Endothelial cell of umbilical vein (primary cell): ENCODE data around the gene PCNX1. TPM values are rescaled to one million over a fixed set of nuclear protein-coding genes. Genes with fewer than 3 reads are reported as not detected.

ENCODE experiments used
- BruUV-seq: library from RNA; stranded (reverse); fragments of 400-500 nt; replicated peaks from 2 replicates; lab custom pipeline; 2021; lab: Mats Ljungman, UMichigan
- CTCF ChIA-PET: fragments of 300-600, 350-600 bp; sonication (Branson Sonifier 250); formaldehyde crosslinking; loops from one replicate; lab custom pipeline; 2021; ENCODE audit warnings: antibody characterized with exemption, inconsistent platforms; lab: Charles Lee
- POLR2A ChIA-PET: fragments of 300-600, 350-600 bp; sonication (Branson Sonifier 250); formaldehyde crosslinking; loops from one replicate; lab custom pipeline; 2021; ENCODE audit warnings: antibody characterized with exemption, inconsistent platforms; lab: Charles Lee
- DNase-seq: peaks from one replicate; pipeline ENCODE4 v3.0.0-alpha.2; 2011; ENCODE audit warnings: low read depth, low spot score
- FAIRE-seq: peaks from 2 replicates; lab custom pipeline; 2011; peaks lifted over from hg19 to GRCh38; lab: Jason Lieb, UNC
- H2AFZ ChIP-seq: 2 replicates; pipeline ENCODE4 v1.6.0; 2012; ENCODE audit warnings: low read depth, low read length, control low read depth, inconsistent platforms
- H3K27ac ChIP-seq: 2 replicates; pipeline ENCODE4 v1.5.1; 2011; ENCODE audit warnings: low read depth, mild to moderate bottlenecking, control low read depth, low read length, moderate library complexity; ENCODE audit not compliant: insufficient read depth
- H3K27me3 ChIP-seq, 2 experiments: 2 replicates each; pipeline versions ENCODE4 v1.6.0 to v1.6.1; 2011; ENCODE audit warnings: low read length in 2 of 2, mixed read lengths in 1 of 2; ENCODE audit not compliant: control insufficient read depth in 2 of 2, insufficient read depth in 2 of 2
- H3K36me3 ChIP-seq, 2 experiments: 2 replicates in 1 of 2; 3 replicates in 1 of 2; pipeline ENCODE4 v1.5.1; 2011; ENCODE audit warnings: low read length in 2 of 2, mild to moderate bottlenecking in 1 of 2, moderate library complexity in 1 of 2; ENCODE audit not compliant: control insufficient read depth in 2 of 2, insufficient read depth in 2 of 2; ENCODE audit errors: extremely low read depth in 1 of 2
- H3K4me1 ChIP-seq: 3 replicates; pipeline ENCODE4 v1.5.1; 2011; ENCODE audit warnings: mild to moderate bottlenecking, low read length; ENCODE audit not compliant: control insufficient read depth, insufficient read depth; ENCODE audit errors: extremely low read depth
- H3K4me2 ChIP-seq: 2 replicates; pipeline ENCODE4 v1.6.1; 2011; ENCODE audit warnings: low read length, control low read depth, mixed read lengths; ENCODE audit not compliant: insufficient read depth
- H3K4me3 ChIP-seq, 3 experiments: fragments of 200-600 bp in 1 of 3; sonication (generic), shearing (Covaris generic) in 1 of 3; replicated peaks in 1 of 3; 2 replicates each; pipeline ENCODE4 v1.5.1; 2011 to 2016; ENCODE audit warnings: control low read depth in 3 of 3, low read length in 3 of 3, mild to moderate bottlenecking in 2 of 3, inconsistent platforms in 1 of 3, low read depth in 1 of 3, moderate library complexity in 1 of 3; ENCODE audit not compliant: insufficient read depth in 1 of 3
- H3K79me2 ChIP-seq: 2 replicates; pipeline ENCODE4 v1.6.0; 2012; ENCODE audit warnings: low read length, inconsistent platforms; ENCODE audit not compliant: control insufficient read depth, insufficient read depth
- H3K9ac ChIP-seq: replicated peaks from 2 replicates; pipeline ENCODE3; 2011; ENCODE audit warnings: low read length, control low read depth; ENCODE audit not compliant: insufficient read depth; ENCODE audit errors: extremely low read depth
- H3K9me1 ChIP-seq: replicated peaks from 3 replicates; pipeline ENCODE4 v1.6.0; 2011; ENCODE audit warnings: mild to moderate bottlenecking, low read length; ENCODE audit not compliant: control insufficient read depth, insufficient read depth; ENCODE audit errors: extremely low read depth
- H3K9me3 ChIP-seq: replicated peaks from 2 replicates; pipeline ENCODE4 v1.5.1; 2012; ENCODE audit warnings: low read length, inconsistent platforms; ENCODE audit not compliant: control insufficient read depth, insufficient read depth
- H4K20me1 ChIP-seq: replicated peaks from 2 replicates; pipeline ENCODE3; 2011; ENCODE audit warnings: mild to moderate bottlenecking, low read length; ENCODE audit not compliant: control insufficient read depth, insufficient read depth; ENCODE audit errors: extremely low read depth
- EZH2 ChIP-seq: IDR thresholded peaks from 2 replicates; pipeline ENCODE4 v1.6.1; 2012; ENCODE audit warnings: borderline replicate concordance, low read depth, mild to moderate bottlenecking, moderate library complexity, low read length, inconsistent platforms; ENCODE audit not compliant: severe bottlenecking
- FOS ChIP-seq: IDR thresholded peaks from 2 replicates; pipeline ENCODE4 v1.6.1; 2011; ENCODE audit warnings: mild to moderate bottlenecking, low read length, moderate library complexity, borderline replicate concordance; ENCODE audit not compliant: insufficient read depth
- GATA2 ChIP-seq: IDR thresholded peaks from 2 replicates; pipeline ENCODE4 v1.7.0; 2011; ENCODE audit warnings: low read depth, mild to moderate bottlenecking, moderate library complexity, mixed read lengths, low read length; ENCODE audit not compliant: insufficient read length, insufficient read depth
- JUN ChIP-seq: IDR thresholded peaks from 2 replicates; pipeline ENCODE4 v1.6.1; 2011; ENCODE audit warnings: borderline replicate concordance, low read depth; ENCODE audit not compliant: insufficient read length, insufficient read depth
- MYC ChIP-seq: IDR thresholded peaks from one replicate; pipeline ENCODE4 v1.6.1; 2011; ENCODE audit warnings: mild to moderate bottlenecking, low read depth, low read length
- POLR2A ChIP-seq: IDR thresholded peaks from 2 replicates; pipeline ENCODE4 v1.6.1; 2012; ENCODE audit warnings: low read depth, mild to moderate bottlenecking, control low read depth, low read length
- POLR2AphosphoS5 ChIP-seq: IDR thresholded peaks from 2 replicates; pipeline ENCODE4 v1.6.1; 2012; ENCODE audit warnings: low read depth, mild to moderate bottlenecking, control low read depth, low read length, moderate library complexity; ENCODE audit not compliant: insufficient read depth
- dilution Hi-C: fragments of 300-500 bp; cut with MboI; formaldehyde crosslinking; loops from one replicate; pipeline ENCODE4 v1.15.0; 2019; ENCODE audit warnings: low sequenced_read_pairs; ENCODE audit not compliant: extremely low pct_ligation_motif_present
- intact Hi-C: fragments of 100-400 bp; cut with micrococcal nuclease; formaldehyde crosslinking; loops from one replicate; pipeline ENCODE4 v1.10.0; 2022
- polyA plus RNA-seq, 4 experiments: library from polyadenylated mRNA; depleted of rRNA in 3 of 4; stranded (reverse) in 3 of 4; unstranded in 1 of 4; fragments of >200 nt; gene quantifications; 2 replicates each; pipeline versions ENCODE4 v1.2.1 to v1.2.3, GENCODE V29; 2011 to 2012; ENCODE audit warnings: missing spikeins in 1 of 4
- total RNA-seq: library from RNA; stranded (reverse); gene quantifications from 2 replicates; pipeline ENCODE4 v1.2.3, GENCODE V29; 2021
- TF ChIP-seq, protein P1 (sequence below), 2 donors: IDR thresholded peaks; 1 replicate in 1 of 2; 2 replicates in 1 of 2; pipeline ENCODE4 v1.5.1; 2011; ENCODE audit warnings: low read length in 2 of 2, mild to moderate bottlenecking in 2 of 2, moderate library complexity in 2 of 2, control low read depth in 1 of 2, inconsistent platforms in 1 of 2, low read depth in 1 of 2; ENCODE audit not compliant: insufficient read depth in 1 of 2; ENCODE audit errors: extremely low read depth in 1 of 2
- TF ChIP-seq, protein P2 (sequence below): IDR thresholded peaks from 2 replicates; pipeline ENCODE4 v1.6.1; 2011; ENCODE audit not compliant: insufficient read depth, insufficient read length

The PCNX1 gene
- total and polyA plus RNA-seq, 2 donors (not counting 3 experiments of a cell fraction or from before 2014, with no cell fraction given), result 21.4 to 40.5 TPM

DNA sequence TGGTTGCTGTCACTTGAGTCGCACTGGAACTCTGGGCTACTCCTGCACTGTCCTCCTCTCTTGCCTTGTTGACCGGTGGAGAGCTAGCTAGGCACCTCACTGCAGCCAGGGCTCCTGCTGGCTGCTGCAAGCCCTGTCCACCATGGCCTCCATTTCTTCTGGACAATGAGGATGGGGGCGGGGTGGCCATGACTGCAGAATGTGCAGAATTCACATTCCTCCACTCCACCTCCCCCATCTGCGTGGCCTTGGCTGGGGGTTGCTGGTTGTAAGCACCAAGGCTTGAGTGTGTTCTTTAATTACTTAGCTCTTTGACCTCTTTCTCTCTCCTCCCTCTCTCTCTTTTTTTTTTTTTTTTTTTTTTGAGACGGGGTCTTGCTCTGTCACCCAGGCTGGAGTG is 248.5 kb downstream of the PCNX1 start:
- no peaks in the 10 kb centered on the region for H3K9me1 ChIP-seq
- H4K20me1 ChIP-seq, result no peaks in the 10 kb centered on the region
- DNase-seq, result no peak
- BruUV-seq, result no TSS peak
- dilution Hi-C loops (no loop called here), intact Hi-C loops (no loop called here)
- no peak overlapping the region for H3K4me2 ChIP-seq
- H3K79me2 ChIP-seq, result no peaks in the 10 kb centered on the region
- POLR2A ChIA-PET, result no interaction called here
- CTCF ChIA-PET, result no interaction called here
- TF ChIP-seq, protein P1, sequence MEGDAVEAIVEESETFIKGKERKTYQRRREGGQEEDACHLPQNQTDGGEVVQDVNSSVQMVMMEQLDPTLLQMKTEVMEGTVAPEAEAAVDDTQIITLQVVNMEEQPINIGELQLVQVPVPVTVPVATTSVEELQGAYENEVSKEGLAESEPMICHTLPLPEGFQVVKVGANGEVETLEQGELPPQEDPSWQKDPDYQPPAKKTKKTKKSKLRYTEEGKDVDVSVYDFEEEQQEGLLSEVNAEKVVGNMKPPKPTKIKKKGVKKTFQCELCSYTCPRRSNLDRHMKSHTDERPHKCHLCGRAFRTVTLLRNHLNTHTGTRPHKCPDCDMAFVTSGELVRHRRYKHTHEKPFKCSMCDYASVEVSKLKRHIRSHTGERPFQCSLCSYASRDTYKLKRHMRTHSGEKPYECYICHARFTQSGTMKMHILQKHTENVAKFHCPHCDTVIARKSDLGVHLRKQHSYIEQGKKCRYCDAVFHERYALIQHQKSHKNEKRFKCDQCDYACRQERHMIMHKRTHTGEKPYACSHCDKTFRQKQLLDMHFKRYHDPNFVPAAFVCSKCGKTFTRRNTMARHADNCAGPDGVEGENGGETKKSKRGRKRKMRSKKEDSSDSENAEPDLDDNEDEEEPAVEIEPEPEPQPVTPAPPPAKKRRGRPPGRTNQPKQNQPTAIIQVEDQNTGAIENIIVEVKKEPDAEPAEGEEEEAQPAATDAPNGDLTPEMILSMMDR (IDR thresholded peaks at IDR 0.05; ENCODE audit: extremely low read depth in 1 of 2, insufficient read depth in 1 of 2, low read depth in 1 of 2, low read length in 2 of 2), result no peak
- no peak for TF ChIP-seq JUN
- TF ChIP-seq EZH2, result no peak
- no peak for TF ChIP-seq GATA2
- TF ChIP-seq MYC, result no peak
- TF ChIP-seq, protein P2, sequence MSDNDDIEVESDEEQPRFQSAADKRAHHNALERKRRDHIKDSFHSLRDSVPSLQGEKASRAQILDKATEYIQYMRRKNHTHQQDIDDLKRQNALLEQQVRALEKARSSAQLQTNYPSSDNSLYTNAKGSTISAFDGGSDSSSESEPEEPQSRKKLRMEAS, result no peak
- no peak for TF ChIP-seq POLR2AphosphoS5
- no peak for TF ChIP-seq POLR2A
- no peak for TF ChIP-seq FOS
- no peaks in the 10 kb centered on the region for H3K36me3 ChIP-seq
- FAIRE-seq, result no peak
- no peaks in the 10 kb centered on the region for H3K9me3 ChIP-seq
- no peak overlapping the region for H2AFZ ChIP-seq
- no peak overlapping the region for H3K4me3 ChIP-seq
- no peaks in the 10 kb centered on the region for H3K27me3 ChIP-seq
- H3K9ac ChIP-seq, result no peak overlapping the region
- no peak overlapping the region for H3K27ac ChIP-seq
- H3K4me1 ChIP-seq, result no peaks in the 10 kb centered on the region
